ENCODE results near the gene CDKAL1.

CDKAL1 gene

DNA sequence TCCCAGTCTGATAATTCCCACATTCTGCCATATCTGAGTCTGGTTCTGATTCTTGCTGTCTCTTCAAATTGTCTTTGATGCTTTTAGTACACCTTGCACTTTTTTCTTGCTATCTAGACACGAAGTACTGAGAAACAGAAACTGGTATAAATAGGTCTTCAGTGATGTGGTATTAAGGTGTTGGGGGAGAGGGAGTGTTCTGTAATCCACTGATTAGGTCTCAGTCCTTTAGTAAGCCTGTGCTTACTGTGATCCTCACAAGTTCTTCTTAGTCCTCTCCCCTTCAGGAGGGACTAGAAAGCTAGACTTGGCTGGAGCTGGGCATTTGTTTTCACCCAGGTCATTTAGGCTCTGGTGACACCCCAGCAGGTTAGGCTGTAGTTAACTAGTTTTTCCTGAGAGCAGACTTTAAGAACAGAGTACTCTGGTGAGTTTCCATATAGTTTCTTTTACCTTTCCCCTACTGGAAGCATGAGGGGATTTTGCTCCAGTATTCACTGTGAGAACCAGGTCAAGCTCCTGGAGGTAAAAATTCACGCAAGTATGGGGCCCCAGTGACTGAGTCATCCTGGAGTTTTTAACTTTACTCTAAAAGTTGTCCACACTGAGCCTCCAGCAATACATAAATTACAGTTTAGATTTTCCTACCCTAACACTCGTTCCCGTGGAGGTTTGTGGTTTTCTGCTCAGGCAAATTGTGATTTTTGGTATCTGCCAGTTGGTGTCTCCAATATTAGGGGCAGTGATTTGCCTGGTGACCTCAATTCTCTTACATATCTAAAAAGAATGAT lies 154.6 kb downstream of the CDKAL1 start:
- in situ Hi-C loops (cut with MboI; ENCODE audit: low pct_unique_long_range_greater_than_20kb, low sequenced_read_pairs, unreplicated experiment): no loop called here
- TF ChIP-seq, protein P1, sequence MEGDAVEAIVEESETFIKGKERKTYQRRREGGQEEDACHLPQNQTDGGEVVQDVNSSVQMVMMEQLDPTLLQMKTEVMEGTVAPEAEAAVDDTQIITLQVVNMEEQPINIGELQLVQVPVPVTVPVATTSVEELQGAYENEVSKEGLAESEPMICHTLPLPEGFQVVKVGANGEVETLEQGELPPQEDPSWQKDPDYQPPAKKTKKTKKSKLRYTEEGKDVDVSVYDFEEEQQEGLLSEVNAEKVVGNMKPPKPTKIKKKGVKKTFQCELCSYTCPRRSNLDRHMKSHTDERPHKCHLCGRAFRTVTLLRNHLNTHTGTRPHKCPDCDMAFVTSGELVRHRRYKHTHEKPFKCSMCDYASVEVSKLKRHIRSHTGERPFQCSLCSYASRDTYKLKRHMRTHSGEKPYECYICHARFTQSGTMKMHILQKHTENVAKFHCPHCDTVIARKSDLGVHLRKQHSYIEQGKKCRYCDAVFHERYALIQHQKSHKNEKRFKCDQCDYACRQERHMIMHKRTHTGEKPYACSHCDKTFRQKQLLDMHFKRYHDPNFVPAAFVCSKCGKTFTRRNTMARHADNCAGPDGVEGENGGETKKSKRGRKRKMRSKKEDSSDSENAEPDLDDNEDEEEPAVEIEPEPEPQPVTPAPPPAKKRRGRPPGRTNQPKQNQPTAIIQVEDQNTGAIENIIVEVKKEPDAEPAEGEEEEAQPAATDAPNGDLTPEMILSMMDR (IDR thresholded peaks at IDR 0.05; ENCODE audit: extremely low read depth, insufficient read depth, missing control alignments): no peak
- peak; percentile 33 for DNase-seq (ENCODE audit: low spot score)

DNA sequence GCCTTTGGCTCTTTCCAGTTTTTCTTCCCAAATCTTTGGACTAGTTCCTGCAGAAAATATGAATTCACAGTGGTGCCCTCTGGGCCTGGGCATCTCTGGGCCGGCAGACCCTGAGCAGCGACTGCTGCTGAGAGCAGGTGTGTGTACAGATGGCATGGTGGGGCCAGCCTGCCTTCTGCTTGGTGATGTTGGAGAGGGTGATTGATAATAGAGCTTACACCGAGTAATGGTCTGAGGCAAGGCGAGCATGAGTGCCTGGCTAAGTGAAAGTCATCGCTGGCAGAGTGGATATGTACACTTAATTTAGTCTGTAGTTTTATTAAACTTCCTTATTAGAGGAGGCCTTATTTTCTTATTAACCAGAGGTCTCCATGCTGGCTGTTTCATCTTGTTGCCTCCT lies 156.9 kb downstream of the CDKAL1 start:
- TF ChIP-seq, protein P1 (IDR thresholded peaks at IDR 0.05; ENCODE audit: extremely low read depth, insufficient read depth, missing control alignments): no peak
- no peak for DNase-seq (ENCODE audit: low spot score)
- in situ Hi-C loops (cut with MboI; ENCODE audit: low pct_unique_long_range_greater_than_20kb, low sequenced_read_pairs, unreplicated experiment): no loop called here

DNA sequence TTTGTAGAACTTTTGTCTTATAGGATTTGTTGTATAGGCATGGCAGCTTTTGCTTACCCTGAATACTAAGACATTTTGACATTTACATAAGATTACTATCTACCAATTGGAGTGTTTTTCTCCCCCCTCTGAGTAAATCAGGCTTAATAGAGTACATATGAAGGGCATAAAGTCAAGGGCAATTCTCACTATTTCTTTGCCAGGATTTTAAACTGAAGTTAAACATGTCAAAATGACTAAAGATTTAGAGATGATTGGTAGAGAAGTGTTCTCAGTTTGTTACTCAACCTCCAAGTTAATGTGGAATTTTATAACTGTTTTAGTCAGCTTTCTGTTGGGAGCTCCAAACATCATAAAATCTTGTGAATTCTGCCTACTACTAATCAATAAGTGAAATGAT lies 157.8 kb downstream of the CDKAL1 start:
- in situ Hi-C loops (cut with MboI; ENCODE audit: low pct_unique_long_range_greater_than_20kb, low sequenced_read_pairs, unreplicated experiment): no loop called here
- TF ChIP-seq, protein P1 (IDR thresholded peaks at IDR 0.05; ENCODE audit: extremely low read depth, insufficient read depth, missing control alignments): no peak
- DNase-seq (ENCODE audit: low spot score): no peak

DNA sequence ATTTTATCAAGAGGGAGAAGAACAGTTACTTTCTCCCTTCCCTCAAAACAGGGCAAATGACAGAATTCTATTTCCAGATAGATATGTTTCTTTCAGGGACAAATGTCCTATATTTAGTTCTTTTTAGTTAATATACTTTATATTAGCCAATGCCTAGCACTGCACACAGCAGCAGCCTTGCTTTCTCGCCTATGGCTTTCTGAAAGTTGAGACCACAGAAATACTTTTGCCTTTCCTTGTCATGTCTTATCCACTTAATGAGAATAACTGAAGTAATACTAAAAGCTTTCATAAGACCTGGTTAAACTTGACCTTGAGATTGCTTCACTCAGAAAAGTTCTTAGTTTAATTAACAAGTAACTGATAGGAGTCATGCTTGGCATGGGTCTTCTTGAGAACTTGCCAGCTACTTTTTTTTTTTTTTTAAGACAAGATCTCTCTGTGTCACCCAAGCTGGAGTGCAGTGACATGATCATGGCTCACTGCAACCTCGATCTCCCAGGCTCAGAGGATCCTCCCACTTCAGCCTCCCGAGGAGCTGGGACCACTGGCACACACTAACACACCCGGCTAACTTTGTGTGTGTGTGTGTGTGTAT lies 159.3 kb downstream of the CDKAL1 start:
- DNase-seq (ENCODE audit: low spot score): no peak
- in situ Hi-C loops (cut with MboI; ENCODE audit: low pct_unique_long_range_greater_than_20kb, low sequenced_read_pairs, unreplicated experiment): no loop called here
- TF ChIP-seq, protein P1 (IDR thresholded peaks at IDR 0.05; ENCODE audit: extremely low read depth, insufficient read depth, missing control alignments): no peak

DNA sequence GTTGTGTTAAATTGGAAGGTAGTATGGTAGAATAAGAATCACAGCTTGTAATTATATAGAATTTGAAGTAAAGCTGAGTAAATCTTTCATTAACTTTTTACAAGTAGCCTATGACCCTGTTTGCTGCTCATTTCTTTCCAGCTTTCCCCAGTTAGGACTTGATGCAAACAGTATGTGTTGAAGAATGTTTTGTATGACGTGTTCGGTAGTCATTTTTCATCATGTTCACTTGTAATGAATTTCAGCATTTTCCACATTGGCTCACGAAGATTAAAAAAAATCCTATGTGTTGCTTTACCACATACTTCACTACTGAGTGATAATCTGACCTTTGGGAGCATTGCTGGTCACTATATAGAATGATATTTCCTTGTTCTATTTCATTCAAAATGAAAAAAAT lies 162.4 kb downstream of the CDKAL1 start:
- in situ Hi-C loops (cut with MboI; ENCODE audit: low pct_unique_long_range_greater_than_20kb, low sequenced_read_pairs, unreplicated experiment): no loop called here
- TF ChIP-seq, protein P1 (IDR thresholded peaks at IDR 0.05; ENCODE audit: extremely low read depth, insufficient read depth, missing control alignments): no peak
- no peak for DNase-seq (ENCODE audit: low spot score)

DNA sequence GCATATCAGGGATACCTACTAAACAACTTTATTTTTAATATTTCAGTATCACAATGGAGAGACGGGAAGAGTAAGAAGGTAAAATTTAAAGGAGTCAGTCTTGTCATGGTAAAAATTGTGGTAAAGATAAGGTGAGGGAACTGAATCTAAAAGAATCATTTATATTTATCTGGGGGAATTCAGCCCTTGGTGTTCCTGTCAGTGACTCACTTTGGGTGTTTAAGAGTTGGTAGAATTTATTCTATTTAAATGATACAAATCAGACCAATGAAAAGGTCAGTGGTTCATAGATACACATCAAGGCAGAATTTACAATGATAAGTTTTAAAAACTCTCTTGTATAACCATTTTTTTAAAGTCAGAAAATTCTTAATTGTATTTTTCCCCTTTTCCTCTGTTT lies 164.4 kb downstream of the CDKAL1 start:
- TF ChIP-seq, protein P1 (IDR thresholded peaks at IDR 0.05; ENCODE audit: extremely low read depth, insufficient read depth, missing control alignments): no peak
- in situ Hi-C loops (cut with MboI; ENCODE audit: low pct_unique_long_range_greater_than_20kb, low sequenced_read_pairs, unreplicated experiment): no loop called here
- DNase-seq (ENCODE audit: low spot score): no peak
